Endodermal cell (in vitro differentiated cells): ENCODE results near the gene GRID1. TPM values are rescaled to one million over a fixed set of nuclear protein-coding genes. Genes with fewer than 3 reads are reported as not detected.

ENCODE experiments used
- DNase-seq: peaks from one replicate; pipeline ENCODE4 v3.0.0-alpha.2; 2017
- H3K27ac ChIP-seq: 2 replicates; pipeline ENCODE4 v1.5.1; 2013; ENCODE audit warnings: mild to moderate bottlenecking, low read depth, low read length, moderate library complexity
- H3K27me3 ChIP-seq: 2 replicates; pipeline ENCODE4 v1.6.1; 2013; ENCODE audit warnings: mild to moderate bottlenecking, low read length, moderate library complexity; ENCODE audit not compliant: insufficient read depth, control insufficient read depth, poor library complexity, severe bottlenecking
- H3K36me3 ChIP-seq: 2 replicates; pipeline ENCODE4 v1.7.0; 2013; ENCODE audit warnings: mild to moderate bottlenecking, low read length, moderate library complexity; ENCODE audit not compliant: control insufficient read depth, insufficient read depth
- H3K4me1 ChIP-seq: one replicate; pipeline ENCODE4 v1.7.0; 2013; ENCODE audit warnings: low read length; ENCODE audit not compliant: control insufficient read depth, insufficient read depth
- H3K4me3 ChIP-seq: 2 replicates; pipeline ENCODE4 v1.5.1; 2013; ENCODE audit warnings: mild to moderate bottlenecking, low read length, moderate library complexity
- H3K9ac ChIP-seq: 2 replicates; pipeline ENCODE4 v1.6.1; 2013; ENCODE audit warnings: mild to moderate bottlenecking, low read length, moderate library complexity; ENCODE audit not compliant: poor library complexity, severe bottlenecking; ENCODE audit errors: extremely low read depth
- H3K9me3 ChIP-seq: 2 replicates; pipeline ENCODE4 v1.6.1; 2013; ENCODE audit warnings: mild to moderate bottlenecking, low read length, moderate library complexity; ENCODE audit not compliant: control insufficient read depth
- H3K27ac Mint-ChIP-seq: 2 replicates; pipeline ENCODE4 v1.8.0; 2020; ENCODE audit warnings: mixed read lengths
- H3K27me3 Mint-ChIP-seq: 2 replicates; pipeline ENCODE4 v1.8.0; 2021; ENCODE audit warnings: mild to moderate bottlenecking, mixed read lengths; ENCODE audit not compliant: insufficient read depth
- H3K36me3 Mint-ChIP-seq: 2 replicates; pipeline ENCODE4 v1.8.0; 2020; ENCODE audit warnings: low read depth, mixed read lengths
- H3K4me1 Mint-ChIP-seq: 2 replicates; pipeline ENCODE4 v1.8.0; 2020; ENCODE audit warnings: mixed read lengths
- H3K4me3 Mint-ChIP-seq: 2 replicates; pipeline ENCODE4 v1.8.0; 2020; ENCODE audit warnings: mild to moderate bottlenecking, moderate library complexity, mixed read lengths
- H3K9me3 Mint-ChIP-seq: 2 replicates; pipeline ENCODE4 v1.8.0; 2020; ENCODE audit warnings: mild to moderate bottlenecking, mixed read lengths
- CTCF ChIP-seq: fragments of 200-600 bp; sonication (generic); conservative IDR thresholded peaks from 2 replicates; pipeline ENCODE4 v1.5.0; 2021; ENCODE audit warnings: antibody characterized with exemption, mild to moderate bottlenecking
- WGBS, 2 experiments: methylation state at CpG; one replicate each; pipeline versions ENCODE4 v1.1.5 to v1.1.7; 2013; ENCODE audit warnings: missing lambda C conversion rate in 2 of 2, mixed read lengths in 1 of 2; ENCODE audit not compliant: insufficient coverage in 1 of 2, insufficient read length in 1 of 2; 5-methylcytosine and 5-hydroxymethylcytosine counted together
- total RNA-seq, 2 donors: library from RNA; stranded (reverse); fragmentation: NEBNext Ultra II Directional in 1 of 2; extraction: Animal tissue kit (Norgen Biotek cat#: 25700) in 1 of 2; gene quantifications; 2 replicates in 1 of 2; 3 replicates in 1 of 2; pipeline ENCODE4 v1.2.1, GENCODE V29; 2021

Gene GRID1
- total RNA-seq, 2 donors from 2014 or later: 0.13 to 0.53 TPM

- DNase-seq: peak; percentile 45
- Histone ChIP-seq H3K27ac (no peak overlapping the region), H3K36me3 (no peaks in the 10 kb centered on the region), H3K4me3 (no peak overlapping the region), H3K9ac (no peak overlapping the region), H3K4me1 (peaks cover 4% of the 10 kb centered on the region), H3K9me3 (no peaks in the 10 kb centered on the region), H3K27me3 (no peaks in the 10 kb centered on the region)
- TF ChIP-seq CTCF: peak; percentile 47
- WGBS, 2 experiments: 89 to 93% methylated on average over 4 to 5 of the region's 5 CpGs
- Mint-ChIP-seq H3K27ac (no peak overlapping the region), H3K4me1 (no peaks in the 10 kb centered on the region), H3K4me3 (no peak overlapping the region), H3K36me3 (no peaks in the 10 kb centered on the region), H3K27me3 (no peaks in the 10 kb centered on the region), H3K9me3 (no peaks in the 10 kb centered on the region)
Observed at GRCh38 chr10:85791818-85792532, 574.6 kb downstream of the GRID1 start.

DNA sequence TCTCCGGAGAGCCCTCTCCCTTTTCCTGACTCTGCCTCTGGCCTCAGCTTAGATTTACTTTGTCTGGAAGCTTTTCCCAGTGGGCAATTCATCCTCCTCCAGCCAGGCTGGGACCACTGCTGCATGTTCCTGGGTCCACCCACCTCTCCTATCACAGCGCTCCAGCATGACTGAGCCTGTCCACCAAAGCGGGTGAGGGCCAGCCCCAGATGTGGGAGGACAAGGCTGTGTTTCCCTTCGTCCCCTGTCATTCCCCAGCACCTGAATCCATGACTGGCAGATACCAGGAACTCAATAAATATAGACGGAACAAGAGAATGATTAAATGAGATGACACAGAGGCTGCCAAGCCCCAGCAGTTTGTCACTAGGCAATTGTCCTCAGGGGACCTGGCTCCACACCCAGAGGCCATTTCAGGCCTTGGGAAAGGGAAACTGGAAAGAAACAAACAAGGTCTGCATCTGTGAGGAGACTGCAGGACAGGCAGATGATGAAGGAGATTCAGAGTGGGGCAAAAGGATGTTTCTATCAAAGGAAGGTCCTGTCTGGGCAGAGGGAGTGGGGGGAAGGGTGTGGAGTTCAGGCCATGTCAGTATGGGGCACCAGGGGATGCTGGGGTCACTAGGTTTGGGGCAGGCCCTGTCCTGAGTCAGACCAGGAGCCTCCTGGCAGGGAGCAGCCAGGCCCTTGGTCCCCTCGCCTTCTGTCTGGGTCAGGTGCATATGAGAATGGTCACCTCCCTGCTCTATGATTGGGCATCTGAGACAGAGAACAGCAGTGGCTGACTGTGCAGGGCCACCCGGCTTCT lies 576.4 kb downstream of the GRID1 start:
- no peak for TF ChIP-seq CTCF
- Mint-ChIP-seq H3K4me1 (peaks cover 11% of the 10 kb centered on the region), H3K9me3 (no peaks in the 10 kb centered on the region), H3K36me3 (no peaks in the 10 kb centered on the region), H3K27ac (no peak overlapping the region), H3K27me3 (no peaks in the 10 kb centered on the region), H3K4me3 (no peak overlapping the region)
- H3K27ac ChIP-seq: no peak overlapping the region
- H3K9me3 ChIP-seq: no peaks in the 10 kb centered on the region
- H3K4me1 ChIP-seq: peaks cover 4% of the 10 kb centered on the region
- H3K27me3 ChIP-seq: no peaks in the 10 kb centered on the region
- no peak overlapping the region for H3K4me3 ChIP-seq
- DNase-seq: no peak
- H3K36me3 ChIP-seq: no peaks in the 10 kb centered on the region
- no peak overlapping the region for H3K9ac ChIP-seq
- 94 to 100% methylated on average over 2 to 7 of the region's 7 CpGs for WGBS, 2 experiments

DNA sequence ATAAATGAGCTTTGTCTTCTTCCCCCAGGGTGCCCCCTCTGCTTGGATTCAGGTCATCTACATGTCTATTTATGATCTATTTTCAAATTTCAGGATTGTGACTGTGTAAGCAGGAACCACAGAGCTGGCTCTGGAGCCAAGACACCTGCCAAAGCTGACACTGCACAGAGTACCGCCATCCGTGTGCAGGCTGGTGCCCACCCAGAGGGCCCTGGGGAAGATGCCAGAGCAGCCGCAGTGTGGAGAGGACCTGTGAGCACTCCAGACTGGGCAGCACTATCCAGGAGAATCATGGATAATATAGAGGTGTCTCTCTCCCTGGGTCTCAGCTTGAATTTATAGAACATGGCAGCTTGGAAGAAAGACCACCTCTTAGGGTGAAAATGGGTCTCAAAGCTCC lies 577.5 kb downstream of the GRID1 start:
- Histone ChIP-seq H3K4me3 (no peak overlapping the region), H3K36me3 (no peaks in the 10 kb centered on the region), H3K4me1 (no peaks in the 10 kb centered on the region), H3K9me3 (no peaks in the 10 kb centered on the region), H3K9ac (no peak overlapping the region), H3K27me3 (no peaks in the 10 kb centered on the region), H3K27ac (no peak overlapping the region)
- H3K9me3 Mint-ChIP-seq: no peaks in the 10 kb centered on the region
- no peaks in the 10 kb centered on the region for H3K27me3 Mint-ChIP-seq
- H3K36me3 Mint-ChIP-seq: no peaks in the 10 kb centered on the region
- no peak overlapping the region for H3K4me3 Mint-ChIP-seq
- 96 to 100% methylated on average over 3 of the region's 3 CpGs for WGBS, 2 experiments
- H3K4me1 Mint-ChIP-seq: peaks cover 11% of the 10 kb centered on the region
- H3K27ac Mint-ChIP-seq: no peak overlapping the region
- no peak for DNase-seq
- no peak for TF ChIP-seq CTCF
